HT1080 (cell line): ENCODE measurements around the gene ADORA3. TPM values are rescaled to one million over a fixed set of nuclear protein-coding genes. Genes with fewer than 3 reads are reported as not detected.

ENCODE experiments used
- small RNA-seq: library from RNA; depleted of rRNA; stranded (forward); fragments of <200 nt; gene quantifications from one replicate; pipeline ENCODE3, GENCODE V24; 2014
- total RNA-seq: library from RNA; depleted of rRNA; stranded (reverse); fragments of >200 nt; shearing (Covaris generic); gene quantifications from 2 replicates; pipeline ENCODE4 v1.2.3, GENCODE V29; 2014; rRNA removed

ADORA3 gene
- total RNA-seq, 1 experiment from 2014 or later = not detected

Small RNA genes lying within 50 kb of the gene (small RNA-seq; reads per million reads assigned to genes)
- gene RNU6-792P = not detected

Other genes starting within 250 kb of the ADORA3 start
- gene CHIA, start 212.8 kb downstream of the ADORA3 start, total RNA-seq = not detected in 2 replicates
- 0.21 and 1.4 TPM in 2 replicates for gene OVGP1, start 75.9 kb downstream of the ADORA3 start, total RNA-seq
- 114 and 129 TPM in 2 replicates for gene WDR77, start 54.4 kb downstream of the ADORA3 start, total RNA-seq
- 587 and 663 TPM in 2 replicates for gene ATP5PB, start 54.2 kb downstream of the ADORA3 start, total RNA-seq
- 0.42 and 0.63 TPM in 2 replicates for gene C1orf162, start 29.6 kb downstream of the ADORA3 start, total RNA-seq
- not detected in 2 replicates for gene TMIGD3, start within 50 bp of the ADORA3 start, total RNA-seq
- gene RAP1A, start 116.2 kb upstream of the ADORA3 start, total RNA-seq = 23.3 and 43.0 TPM in 2 replicates
- 0.73 and 4.2 TPM in 2 replicates for gene INKA2, start 235.8 kb upstream of the ADORA3 start, total RNA-seq